NCI-H446 treated with DMSO at 0.1 percent for 48 hours (cell line): ENCODE results near the gene EFCAB5.
"Not testable (repeated sequence)": the region's sequence is repeated elsewhere in the genome, so short reads cannot be mapped to it uniquely, and the experiment has no call there.

Experiments used
- DNase-seq: peaks from one replicate; lab custom pipeline; 2025; lab: John Stamatoyannopoulos, UW

Gene EFCAB5

DNA sequence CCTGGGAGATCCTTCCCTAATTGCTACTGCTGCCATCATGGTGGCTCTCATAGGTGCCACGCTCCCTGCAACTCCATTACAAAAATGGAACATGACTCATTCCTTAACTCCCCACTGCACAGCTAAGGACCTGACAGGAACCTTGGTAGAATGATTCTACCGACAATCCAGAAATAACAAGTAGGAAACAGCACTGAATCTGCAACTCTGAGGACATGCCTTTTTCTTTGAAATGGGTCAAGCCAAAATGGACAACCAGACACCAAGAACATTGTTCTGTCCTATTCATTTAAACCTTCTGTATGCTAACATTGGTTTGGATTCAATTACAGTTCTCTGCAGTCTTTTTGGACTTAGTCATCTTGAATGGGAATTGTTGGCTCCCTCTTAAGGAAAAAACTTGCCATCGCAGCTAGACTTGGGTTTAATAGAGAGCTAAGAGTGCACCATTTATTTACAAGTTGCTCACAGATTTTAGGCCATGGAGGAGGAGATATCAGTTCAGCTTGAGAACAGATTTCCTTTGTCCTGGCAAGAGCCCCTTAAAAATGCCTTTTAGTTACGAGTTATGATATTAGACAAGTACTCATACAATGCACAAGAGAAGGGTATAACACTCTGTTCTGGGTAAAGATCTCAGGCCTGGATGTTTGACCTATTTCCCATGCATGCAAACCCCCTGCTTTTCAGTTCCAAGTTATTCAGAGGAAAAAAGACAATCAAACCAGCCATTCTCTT, 154.2 kb downstream of the EFCAB5 start:
- DNase-seq, result peak; percentile 25

DNA sequence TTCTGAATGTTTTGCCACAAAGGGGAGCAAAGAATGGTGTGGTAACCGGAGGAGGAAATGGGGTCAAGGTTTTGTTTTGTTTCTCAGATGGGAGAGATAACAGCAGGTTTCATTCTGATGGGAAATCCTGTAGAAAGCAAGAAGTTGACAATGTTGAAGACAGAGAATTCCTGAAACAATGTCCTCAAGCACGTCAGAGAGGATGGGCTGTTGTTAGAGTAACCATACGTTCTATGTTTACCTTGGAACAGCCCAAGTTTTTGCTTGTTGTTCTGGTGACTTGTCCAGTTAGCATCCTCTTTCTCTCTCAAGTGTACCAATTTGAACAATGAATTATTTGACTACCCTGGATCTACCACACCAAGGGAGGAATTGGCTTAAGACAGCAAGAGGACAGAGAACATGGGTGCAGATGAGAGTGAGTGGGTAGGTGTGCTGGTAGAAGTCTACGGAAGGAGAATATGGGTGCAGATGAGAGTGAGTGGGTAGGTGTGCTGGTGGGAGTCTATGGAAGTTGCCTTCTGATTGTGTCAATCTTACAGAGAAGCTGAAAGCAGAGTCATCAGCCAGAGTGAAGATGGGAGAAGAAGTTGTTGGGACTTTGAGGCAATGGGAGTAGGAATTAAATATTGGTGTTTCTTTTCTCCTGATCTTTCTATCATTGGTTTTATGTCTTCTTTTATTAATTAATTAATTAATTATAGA, 160.4 kb downstream of the EFCAB5 start:
- no peak for DNase-seq

DNA sequence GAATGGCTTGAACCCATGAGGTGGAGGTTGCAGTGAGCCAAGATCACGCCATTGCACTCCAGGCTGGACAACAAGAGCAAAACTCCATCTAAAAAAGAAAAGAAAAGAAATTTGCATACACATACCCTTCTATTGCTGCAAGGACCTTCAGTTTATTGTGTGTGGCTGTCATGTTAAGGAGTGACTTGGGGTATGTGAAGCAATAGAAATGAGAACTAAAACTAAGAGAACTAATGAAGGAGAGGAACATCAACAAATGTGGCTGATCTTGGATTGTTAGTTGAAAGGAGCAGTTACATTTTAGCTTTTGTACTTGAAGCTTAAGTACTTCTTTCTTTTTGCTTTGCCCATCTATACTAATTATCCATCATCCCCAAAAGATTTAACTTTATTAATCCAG, 162.5 kb downstream of the EFCAB5 start:
- DNase-seq, result no peak

DNA sequence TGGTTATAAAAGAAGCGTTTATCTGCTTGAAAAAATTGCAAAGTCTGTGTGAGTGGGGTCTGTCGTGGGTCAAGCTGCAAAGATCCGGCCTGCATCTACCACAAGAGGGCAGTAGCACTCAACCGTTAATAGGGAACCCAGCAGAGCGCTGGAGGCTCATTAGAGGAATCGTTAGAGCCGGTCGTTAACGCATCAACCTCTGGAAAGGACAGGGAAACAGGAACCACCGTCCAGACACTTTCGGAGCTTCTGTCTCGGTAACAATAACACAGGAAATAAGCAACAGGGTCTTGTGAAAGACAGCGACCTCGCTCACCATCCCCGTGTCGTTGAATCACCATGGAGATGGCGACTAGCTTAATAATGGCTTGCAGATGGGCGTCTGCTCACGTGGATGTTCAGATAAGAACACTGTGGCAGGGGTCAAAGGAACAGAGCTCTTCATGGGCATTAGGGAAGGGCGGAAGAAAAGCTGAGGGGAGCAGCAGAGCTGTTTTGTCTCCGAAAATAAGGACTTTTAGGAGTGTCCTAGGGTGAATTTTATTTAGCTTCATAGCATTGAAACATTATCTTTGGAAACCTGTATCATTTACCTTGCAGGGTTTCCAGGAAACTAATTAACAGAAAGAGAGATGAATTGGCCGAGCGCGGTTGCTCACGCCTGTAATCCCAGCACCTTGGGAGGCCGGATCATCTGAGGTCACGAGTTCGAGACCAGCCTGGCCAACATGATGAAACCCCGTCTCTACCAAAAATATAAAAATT, 163.3 kb downstream of the EFCAB5 start:
- DNase-seq, result peak; percentile 26

DNA sequence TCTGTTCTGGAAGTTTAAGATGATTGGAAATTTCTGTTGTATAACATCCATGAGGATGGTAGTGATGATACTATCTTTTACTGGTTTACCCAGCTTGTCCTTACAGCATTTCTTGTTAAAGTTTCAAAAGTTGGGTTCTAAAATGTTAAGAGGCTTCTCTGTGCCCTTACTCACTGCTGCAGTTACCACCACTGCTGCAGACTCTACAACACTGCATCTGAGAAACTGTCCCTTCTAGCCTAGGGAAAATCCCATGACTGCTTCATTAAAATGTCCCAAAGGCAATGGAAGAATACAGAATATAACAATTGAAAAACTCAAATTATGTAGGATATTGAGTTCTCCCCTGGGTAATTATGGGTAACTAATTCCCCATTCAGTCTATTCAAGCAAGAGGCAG, 171.4 kb downstream of the EFCAB5 start:
- no peak for DNase-seq

DNA sequence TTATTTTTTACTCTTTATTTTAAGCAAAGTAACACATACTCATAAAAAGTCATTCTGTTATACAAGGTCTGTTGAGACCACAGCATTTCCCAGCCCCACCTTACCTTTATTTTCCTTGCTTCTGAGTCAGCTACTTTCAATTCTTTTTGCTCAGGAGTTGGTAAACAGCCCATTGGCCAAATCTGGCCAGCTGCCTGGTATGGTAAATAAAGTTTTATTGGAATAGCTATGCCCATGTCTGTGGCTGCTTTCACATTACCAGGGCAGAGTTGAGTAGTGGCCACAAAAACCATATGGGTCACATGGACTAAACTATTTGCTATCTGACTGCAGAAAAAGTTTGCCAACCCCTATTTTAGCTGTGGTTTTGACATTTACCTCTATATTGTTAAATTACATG, 171.8 kb downstream of the EFCAB5 start:
- no peak for DNase-seq

DNA sequence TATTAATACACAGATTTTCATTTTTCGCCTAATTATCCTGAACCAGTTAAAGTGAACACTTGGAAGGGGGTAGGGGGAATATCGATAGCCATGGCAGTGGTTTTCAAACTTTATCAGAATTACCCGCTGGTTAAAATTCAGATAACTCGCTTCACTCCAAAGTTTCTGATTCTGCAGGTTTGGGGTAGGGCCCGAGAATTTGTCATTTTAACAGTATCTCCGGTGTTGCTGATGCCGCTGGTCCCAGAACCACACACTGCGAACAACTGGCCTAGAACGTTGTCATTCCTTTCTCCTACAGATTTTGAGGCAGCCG, 174.9 kb downstream of the EFCAB5 start:
- no peak for DNase-seq

DNA sequence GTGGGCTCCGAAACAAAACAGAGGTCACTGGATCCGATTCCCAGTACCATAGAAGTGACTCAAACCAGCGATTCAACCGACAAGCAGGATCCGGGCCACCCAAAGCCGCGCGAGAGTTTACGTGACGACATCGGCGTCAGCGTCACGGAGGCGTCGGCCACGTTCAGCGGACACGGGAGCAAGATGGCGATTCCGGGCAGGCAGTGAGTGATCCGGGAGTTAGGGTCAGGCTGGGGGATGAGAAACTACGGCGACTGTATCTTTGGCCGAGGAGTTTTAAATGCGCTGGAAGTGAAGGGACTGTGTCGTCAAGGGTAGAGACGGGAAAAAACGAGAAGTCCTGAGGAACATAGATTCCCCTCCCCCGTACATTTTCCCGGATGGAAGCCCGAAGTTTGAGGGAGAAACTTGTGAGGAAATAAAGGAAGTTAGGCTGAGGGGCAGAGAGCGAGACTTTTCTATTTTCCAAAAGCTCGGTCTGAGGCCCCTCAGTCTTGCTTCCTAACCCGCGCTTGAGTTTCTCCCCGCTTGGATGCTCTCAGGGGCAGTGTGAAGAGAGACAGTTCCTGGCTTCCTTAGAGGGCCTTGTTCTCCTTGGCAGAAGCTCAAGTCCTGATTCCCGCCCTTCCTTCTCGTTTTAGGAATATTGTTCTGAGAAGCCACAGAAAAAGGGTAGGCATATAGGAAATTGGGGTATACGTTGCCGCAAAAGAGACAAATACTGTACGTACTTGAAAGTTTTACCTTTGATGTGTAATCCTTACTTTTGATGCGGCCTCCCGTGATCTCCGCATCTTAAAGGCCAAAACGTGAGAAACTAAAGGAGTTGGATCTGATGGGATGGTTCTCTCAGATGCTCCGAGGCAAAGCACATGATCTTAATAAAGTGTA, 175.5 kb downstream of the EFCAB5 start, which contains the start of gene NSRP1:
Gene NSRP1 (plus strand): TSS at position 156 of the 891 bp plus-strand sequence. CDS start 28 bp downstream, at position 184.
- peak; percentile 80 for DNase-seq

DNA sequence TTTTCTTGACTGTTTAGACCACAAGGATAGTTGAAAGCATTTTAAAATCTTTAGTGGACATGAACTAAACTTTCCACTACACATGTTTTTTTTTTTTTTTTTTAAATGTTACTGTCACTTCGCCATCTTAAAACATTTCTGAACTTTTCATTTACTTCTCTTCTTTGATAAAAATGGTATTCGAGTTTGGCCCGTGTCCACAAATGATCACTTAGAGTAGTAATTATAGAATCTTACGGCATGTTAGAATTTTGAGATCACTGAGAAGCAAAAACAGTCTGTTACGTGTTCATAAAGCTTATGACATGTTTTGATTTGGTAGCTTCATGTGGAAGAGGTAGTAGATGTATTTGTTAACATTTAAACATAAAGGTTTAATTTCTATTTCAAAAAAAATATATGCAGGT, 176.2 kb downstream of the EFCAB5 start:
- no peak for DNase-seq

DNA sequence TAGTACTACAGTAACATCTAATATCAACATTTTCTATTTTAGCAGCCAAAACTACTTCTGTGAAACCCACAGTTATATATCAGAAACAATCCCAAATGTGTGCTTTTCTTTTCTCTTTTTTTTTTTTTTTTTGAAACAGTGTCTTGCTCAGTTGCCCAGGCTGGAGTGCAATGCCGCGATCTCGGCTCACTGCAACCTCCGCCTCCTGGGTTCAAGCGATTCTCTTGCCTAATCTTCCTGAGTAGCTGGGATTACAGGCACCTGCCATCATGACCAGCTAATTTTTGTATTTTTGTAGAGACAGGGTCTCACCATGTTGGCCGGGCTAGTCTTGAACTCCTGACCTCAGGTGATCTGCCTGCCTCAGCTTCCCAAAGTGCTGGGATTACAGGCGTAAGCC, 177.2 kb downstream of the EFCAB5 start:
- not testable (repeated sequence) for DNase-seq

DNA sequence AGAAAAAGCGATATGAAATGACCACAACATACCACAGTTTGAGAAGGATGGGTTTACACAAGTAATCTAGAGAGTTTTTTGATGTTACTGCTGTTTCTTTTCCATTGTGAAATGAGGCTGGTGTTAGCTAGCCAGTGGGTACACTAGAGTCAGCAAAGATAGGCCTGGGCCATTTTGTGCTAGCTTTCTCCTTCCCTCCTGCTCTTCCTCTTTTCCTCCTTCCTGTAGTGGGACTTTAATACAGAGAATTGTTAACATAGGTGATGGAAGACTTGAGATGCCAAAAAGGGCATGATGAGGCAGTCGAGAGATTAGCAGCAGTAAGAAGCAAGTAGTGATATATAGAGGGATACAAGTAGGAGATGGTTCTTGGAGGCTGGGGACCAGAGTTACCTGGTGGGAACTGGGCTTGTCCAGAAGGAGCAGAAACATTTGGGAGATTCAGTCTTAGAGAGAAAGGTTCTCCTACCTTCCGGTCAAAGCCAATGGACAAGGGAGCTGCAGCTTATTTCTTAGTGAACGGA, 182.9 kb downstream of the EFCAB5 start:
- DNase-seq, result no peak

DNA sequence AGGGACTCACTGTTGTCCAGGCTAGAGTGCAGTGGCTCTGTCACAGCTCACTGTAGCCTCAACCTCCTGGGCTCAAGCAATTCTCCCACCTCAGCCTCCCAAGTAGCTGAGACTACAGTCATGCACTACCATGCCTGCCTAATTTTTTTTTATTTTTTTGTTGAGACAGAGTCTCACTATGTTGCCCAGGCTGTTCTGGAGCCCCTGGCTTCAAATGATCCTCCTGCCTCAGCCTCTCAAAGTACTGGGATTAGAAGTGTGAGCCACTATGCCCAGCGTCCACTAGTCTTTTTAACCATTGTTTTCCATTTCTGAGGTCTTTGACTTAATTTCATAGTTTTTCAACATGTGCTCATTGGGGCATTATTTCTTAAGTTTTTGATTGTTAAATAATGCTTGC, 188.7 kb downstream of the EFCAB5 start:
- no peak for DNase-seq

DNA sequence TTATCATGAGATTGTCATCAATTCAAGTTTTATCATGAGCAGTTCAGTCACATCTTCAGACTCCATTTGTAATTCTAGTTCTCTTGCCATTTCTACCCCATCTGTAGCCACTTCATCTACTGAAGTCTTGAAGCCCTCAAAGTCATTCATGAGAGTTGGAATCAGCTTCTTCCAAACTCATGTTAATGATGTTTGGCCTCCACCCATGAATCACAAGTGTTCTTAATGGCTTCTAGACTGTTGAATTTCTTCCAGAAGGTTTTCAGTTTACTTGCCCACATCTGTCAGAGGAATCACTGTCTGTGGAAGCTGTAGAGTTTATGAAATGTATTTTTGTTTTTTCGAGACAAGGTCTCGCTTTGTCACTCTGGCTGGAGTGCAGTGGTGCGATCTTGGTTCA, 191.2 kb downstream of the EFCAB5 start:
- no peak for DNase-seq

DNA sequence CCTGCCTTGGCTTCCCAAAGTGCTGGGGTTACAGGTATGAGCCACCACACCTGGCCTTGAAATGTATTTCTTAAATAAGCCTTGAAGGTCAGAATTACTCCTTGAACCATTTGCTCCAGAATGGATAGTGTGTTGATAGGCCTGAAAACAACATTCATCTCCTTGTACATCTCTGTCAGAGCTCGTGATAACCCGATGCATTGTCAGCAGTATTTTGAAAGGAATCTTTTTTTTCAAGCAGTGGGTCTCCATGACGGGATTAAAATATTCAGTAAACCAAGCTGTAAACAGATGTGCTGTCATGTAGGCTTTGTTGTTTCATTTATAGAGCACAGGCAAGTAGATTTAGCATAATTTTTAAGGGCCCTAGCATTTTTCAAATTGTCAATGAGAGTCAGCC, 191.8 kb downstream of the EFCAB5 start:
- no peak for DNase-seq

DNA sequence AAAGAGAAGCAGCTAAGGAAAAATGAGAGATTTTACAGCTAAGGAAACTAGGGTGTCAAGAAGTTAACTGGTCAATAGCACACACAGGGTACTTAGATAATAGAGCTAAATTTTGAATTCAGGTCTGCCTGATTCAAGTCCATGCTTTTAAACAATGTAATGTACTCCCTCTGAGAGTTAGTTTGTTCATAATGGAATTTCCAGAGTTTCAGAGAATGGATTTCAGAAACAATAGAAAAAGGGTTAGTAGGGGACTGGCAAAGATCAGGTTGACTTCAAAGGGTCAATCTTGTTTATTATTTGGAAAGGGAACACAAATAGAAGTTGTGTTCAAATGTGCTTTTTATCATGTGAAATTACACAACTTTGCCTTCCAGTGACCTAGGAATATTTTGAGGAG, 193.1 kb downstream of the EFCAB5 start:
- no peak for DNase-seq

DNA sequence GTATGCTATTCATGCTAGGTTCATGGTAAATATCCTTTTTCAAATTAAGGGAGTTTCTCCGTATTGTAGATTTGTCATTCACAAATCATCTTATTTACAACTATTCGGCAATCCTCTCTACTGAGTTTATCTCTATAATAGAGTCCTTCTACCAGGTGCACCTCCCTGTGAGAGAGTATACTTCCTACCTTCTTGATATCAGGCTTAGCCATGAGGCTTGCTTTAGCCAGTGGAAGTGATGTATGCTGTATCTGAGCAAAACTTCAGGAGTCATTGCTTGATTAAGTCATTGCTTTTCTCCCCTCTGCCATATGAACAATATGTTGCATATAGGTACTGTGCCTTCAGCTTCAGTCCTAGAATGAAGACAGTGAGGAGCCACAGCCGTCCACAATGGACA, 195.7 kb downstream of the EFCAB5 start:
- no peak for DNase-seq

DNA sequence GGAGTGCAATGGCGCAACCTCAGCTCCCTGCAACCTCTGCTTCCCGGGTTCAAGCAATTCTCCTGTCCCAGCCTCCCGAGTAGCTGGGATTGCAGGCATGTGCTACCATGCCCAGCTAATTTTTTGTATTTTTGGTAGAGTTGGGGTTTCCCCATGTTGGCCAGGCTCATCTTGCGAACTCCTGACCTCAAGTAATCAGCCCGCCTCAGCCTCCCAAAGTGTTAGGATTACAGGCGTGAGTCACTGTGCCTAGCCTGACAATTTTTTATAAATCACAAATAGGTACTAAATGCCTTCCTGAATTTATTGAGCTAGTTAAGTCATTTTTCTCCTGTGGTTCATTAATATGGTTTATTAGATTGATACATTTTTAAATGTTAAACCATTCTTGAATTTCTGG, 206.4 kb downstream of the EFCAB5 start:
- DNase-seq, result not testable (repeated sequence)

DNA sequence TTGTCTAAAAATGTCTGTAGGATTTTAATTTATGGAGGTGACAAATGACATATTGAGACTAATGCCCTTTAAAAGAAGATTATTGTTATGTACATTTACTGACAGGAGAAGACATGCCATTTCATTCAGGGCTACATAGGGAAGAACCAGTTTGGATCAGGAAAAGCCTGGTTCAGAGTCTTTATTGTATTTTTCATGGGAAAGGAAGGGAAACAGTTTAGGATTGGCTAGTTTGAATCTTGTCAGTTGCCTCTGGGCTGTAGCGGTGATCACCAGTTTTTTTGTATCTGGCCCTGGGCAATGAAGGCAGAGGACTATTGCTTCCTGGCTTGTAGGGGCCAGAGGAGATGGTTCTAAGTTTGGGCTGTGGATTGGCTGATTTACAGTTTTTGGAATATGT, 206.9 kb downstream of the EFCAB5 start:
- no peak for DNase-seq

DNA sequence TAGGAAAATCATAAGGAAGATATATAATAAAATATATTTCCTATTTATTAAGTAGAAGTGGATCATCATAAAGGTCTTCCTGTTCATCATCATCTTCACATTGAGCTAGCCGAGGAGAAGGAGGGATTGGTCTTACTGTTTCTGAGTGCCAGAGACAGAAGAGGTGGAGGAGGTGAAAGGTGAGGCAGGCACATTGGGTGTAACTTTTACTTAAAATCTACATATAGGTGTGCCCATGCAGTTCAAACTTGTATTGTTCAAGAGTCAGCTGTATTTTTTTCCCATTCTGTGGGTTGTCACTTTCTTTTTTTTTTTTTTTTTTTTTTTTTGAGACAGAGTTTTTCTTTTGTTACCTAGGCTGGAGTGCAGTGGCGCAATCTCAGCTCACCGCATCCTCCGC, 210.0 kb downstream of the EFCAB5 start:
- no peak for DNase-seq

DNA sequence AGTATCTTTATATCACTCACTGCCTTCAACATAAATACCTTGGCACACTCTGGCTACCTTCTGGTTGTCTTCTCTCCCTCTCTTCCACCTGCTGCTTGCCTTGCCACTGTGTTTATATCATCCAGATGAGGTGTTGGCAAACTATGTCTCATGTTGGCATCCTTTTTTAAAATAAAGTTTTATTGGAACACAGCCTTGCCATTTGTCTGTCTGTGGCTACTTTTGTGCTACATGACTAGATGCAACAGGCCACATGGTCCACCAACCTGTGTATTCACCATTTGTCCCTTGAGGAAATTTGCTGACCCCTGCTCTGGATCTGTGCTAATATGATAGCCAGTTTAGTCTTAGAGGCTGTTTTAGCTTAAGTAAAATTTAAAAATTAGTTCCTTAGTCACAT, 212.0 kb downstream of the EFCAB5 start:
- DNase-seq, result no peak

DNA sequence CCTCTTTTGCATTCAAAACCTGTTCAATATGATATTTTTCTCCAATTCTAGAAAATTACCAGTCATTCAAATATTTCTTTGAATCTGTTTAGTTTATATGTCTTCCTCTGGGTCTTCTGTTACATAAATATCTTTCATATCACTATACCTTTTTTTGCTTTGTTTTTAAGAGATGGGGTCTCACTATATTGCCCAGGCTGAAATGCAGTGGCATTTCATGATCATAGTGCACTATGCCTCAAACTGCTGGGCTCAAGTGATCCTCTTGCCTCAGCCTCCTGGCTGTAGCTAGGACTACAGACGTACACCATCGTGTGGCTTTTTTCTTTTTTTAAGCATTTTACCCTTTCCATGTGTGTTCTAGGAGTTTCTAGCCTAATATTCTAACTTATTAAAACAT, 214.0 kb downstream of the EFCAB5 start:
- DNase-seq, result no peak
